ENCODE data around the gene CFAP99. TPM values are rescaled to one million over a fixed set of nuclear protein-coding genes. Genes with fewer than 3 reads are reported as not detected.

Gene CFAP99
- polyA plus RNA-seq, 1 donor (not counting 4 experiments of a cell fraction or from before 2014, with no cell fraction given), result not detected

DNA sequence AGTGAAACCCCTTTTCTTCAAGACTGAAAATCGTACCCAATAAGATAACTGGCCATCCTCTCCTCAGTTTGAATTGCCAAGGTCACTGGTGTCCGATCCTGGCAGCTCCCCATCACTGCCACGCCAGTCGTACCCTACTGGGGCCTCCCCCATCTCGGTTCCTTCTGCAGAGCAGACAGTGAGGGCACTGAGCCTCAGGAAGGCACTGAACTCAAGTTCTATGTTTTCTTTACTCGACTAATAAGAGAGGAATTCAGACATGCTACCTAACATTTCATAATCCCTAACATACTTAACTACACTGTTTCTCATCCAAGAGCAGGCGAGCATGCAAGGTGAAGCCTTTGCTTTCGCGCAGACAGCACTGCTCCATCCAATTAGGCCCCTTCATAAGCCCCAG, 23.7 kb upstream of the CFAP99 start:
- Histone ChIP-seq H3K27ac (ENCODE audit: control insufficient read depth, insufficient read depth, low read length) (no peak overlapping the region), H3K79me2 (ENCODE audit: control insufficient read depth, insufficient read depth, low read length) (no peaks in the 10 kb centered on the region), H3K4me2 (ENCODE audit: control insufficient read depth, extremely low read depth, insufficient read depth, low read depth, low read length) (no peak overlapping the region), H3K9ac (ENCODE audit: control insufficient read depth, extremely low read depth, insufficient read depth, low read length) (no peak overlapping the region), H3K9me1 (ENCODE audit: control insufficient read depth, extremely low read depth, insufficient read depth, low read length) (no peaks in the 10 kb centered on the region), H3K9me3 (ENCODE audit: control insufficient read depth, low read depth, low read length) (no peaks in the 10 kb centered on the region), H3K27me3 (ENCODE audit: control insufficient read depth, extremely low read depth, insufficient read depth, low read length) (peaks cover 26% of the 10 kb centered on the region), H4K20me1 (ENCODE audit: control insufficient read depth, extremely low read depth, insufficient read depth, low read length) (peaks cover under 1% of the 10 kb centered on the region), H2AFZ (ENCODE audit: control insufficient read depth, low read length) (no peak overlapping the region), H3K4me1 (ENCODE audit: control insufficient read depth, extremely low read depth, insufficient read depth, low read length) (no peaks in the 10 kb centered on the region), H3K4me3 (ENCODE audit: control insufficient read depth in 2 of 3, extremely low read depth in 1 of 3, insufficient read depth in 2 of 3, low read depth in 1 of 3, low read length in 3 of 3) (no peak overlapping the region), H3K36me3 (ENCODE audit: control insufficient read depth in 2 of 2, extremely low read depth in 1 of 2, insufficient read depth in 2 of 2, low read length in 2 of 2) (no peaks in the 10 kb centered on the region)
- no peak for DNase-seq (ENCODE audit: low read depth, low spot score)
- no peak for FAIRE-seq
- dilution Hi-C loops (cut with MboI; ENCODE audit: extremely low pct_ligation_motif_present, low sequenced_read_pairs), result no loop called here
- TF ChIP-seq, protein P1, sequence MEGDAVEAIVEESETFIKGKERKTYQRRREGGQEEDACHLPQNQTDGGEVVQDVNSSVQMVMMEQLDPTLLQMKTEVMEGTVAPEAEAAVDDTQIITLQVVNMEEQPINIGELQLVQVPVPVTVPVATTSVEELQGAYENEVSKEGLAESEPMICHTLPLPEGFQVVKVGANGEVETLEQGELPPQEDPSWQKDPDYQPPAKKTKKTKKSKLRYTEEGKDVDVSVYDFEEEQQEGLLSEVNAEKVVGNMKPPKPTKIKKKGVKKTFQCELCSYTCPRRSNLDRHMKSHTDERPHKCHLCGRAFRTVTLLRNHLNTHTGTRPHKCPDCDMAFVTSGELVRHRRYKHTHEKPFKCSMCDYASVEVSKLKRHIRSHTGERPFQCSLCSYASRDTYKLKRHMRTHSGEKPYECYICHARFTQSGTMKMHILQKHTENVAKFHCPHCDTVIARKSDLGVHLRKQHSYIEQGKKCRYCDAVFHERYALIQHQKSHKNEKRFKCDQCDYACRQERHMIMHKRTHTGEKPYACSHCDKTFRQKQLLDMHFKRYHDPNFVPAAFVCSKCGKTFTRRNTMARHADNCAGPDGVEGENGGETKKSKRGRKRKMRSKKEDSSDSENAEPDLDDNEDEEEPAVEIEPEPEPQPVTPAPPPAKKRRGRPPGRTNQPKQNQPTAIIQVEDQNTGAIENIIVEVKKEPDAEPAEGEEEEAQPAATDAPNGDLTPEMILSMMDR (optimal IDR thresholded peaks at IDR 0.05 in 1 of 3, IDR thresholded peaks at IDR 0.05 in 1 of 3, conservative IDR thresholded peaks at IDR 0.05 in 1 of 3; ENCODE audit: extremely low read depth in 1 of 3, insufficient read depth in 2 of 3, low read length in 3 of 3), result no peak
- TF ChIP-seq EZH2 (IDR thresholded peaks at IDR 0.05; ENCODE audit: low read length), result no peak

DNA sequence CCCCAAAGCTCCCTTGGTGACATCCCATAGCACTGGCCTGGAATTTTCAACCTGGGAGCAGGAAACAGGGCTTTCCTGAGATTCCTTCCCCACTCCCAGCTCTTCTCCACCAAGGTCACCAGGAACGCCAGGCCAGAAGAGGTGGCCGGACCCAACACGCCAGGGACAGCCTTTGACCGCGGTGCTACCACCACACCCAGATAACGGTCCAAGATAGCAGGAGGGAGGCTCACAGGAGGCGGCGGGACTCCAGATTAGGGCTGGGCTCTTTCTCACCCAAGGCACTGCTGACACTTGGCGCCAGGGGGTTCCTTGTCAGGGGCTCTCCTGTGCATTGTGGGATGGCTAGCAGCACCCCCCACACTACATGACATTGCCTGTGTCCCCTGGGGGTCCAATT, 23.2 kb upstream of the CFAP99 start:
- DNase-seq (ENCODE audit: low read depth, low spot score), result no peak
- Histone ChIP-seq H3K27ac (ENCODE audit: control insufficient read depth, insufficient read depth, low read length) (no peak overlapping the region), H3K9me3 (ENCODE audit: control insufficient read depth, low read depth, low read length) (no peaks in the 10 kb centered on the region), H3K4me2 (ENCODE audit: control insufficient read depth, extremely low read depth, insufficient read depth, low read depth, low read length) (no peak overlapping the region), H3K9me1 (ENCODE audit: control insufficient read depth, extremely low read depth, insufficient read depth, low read length) (no peaks in the 10 kb centered on the region), H3K36me3 (ENCODE audit: control insufficient read depth in 2 of 2, extremely low read depth in 1 of 2, insufficient read depth in 2 of 2, low read length in 2 of 2) (no peaks in the 10 kb centered on the region), H3K4me3 (ENCODE audit: control insufficient read depth in 2 of 3, extremely low read depth in 1 of 3, insufficient read depth in 2 of 3, low read depth in 1 of 3, low read length in 3 of 3) (no peak overlapping the region), H3K9ac (ENCODE audit: control insufficient read depth, extremely low read depth, insufficient read depth, low read length) (no peak overlapping the region), H4K20me1 (ENCODE audit: control insufficient read depth, extremely low read depth, insufficient read depth, low read length) (peaks cover 2% of the 10 kb centered on the region), H3K79me2 (ENCODE audit: control insufficient read depth, insufficient read depth, low read length) (no peaks in the 10 kb centered on the region), H3K27me3 (ENCODE audit: control insufficient read depth, extremely low read depth, insufficient read depth, low read length) (peaks cover 22% of the 10 kb centered on the region), H2AFZ (ENCODE audit: control insufficient read depth, low read length) (no peak overlapping the region), H3K4me1 (ENCODE audit: control insufficient read depth, extremely low read depth, insufficient read depth, low read length) (no peaks in the 10 kb centered on the region)
- dilution Hi-C loops (cut with MboI; ENCODE audit: extremely low pct_ligation_motif_present, low sequenced_read_pairs), result no loop called here
- no peak for FAIRE-seq
- TF ChIP-seq EZH2 (IDR thresholded peaks at IDR 0.05; ENCODE audit: low read length), result no peak
- TF ChIP-seq, protein P1 (optimal IDR thresholded peaks at IDR 0.05 in 1 of 3, IDR thresholded peaks at IDR 0.05 in 1 of 3, conservative IDR thresholded peaks at IDR 0.05 in 1 of 3; ENCODE audit: extremely low read depth in 1 of 3, insufficient read depth in 2 of 3, low read length in 3 of 3), result no peak

All from keratinocyte (primary cell).